ENCODE measurements around the gene CMTR2.

DNA sequence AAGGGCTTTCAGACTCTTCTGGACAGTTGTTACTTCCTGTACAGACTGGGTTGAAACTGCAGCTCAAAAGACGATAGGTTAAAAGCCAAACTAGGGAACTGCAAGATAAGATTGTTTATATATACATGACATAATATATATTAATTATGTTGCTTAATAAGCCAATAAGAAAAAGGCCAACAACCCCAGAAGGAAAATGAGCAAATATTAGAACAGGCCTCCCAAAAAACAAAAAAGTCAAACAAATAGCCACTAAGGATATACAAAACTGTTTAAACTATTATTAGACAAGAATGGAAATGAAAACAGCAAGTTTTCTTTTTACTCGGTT, 495 bp upstream of the CMTR2 start:
- TF ChIP-seq EZH2 (IDR thresholded peaks at IDR 0.05; ENCODE audit: low read depth, unreplicated experiment) (no peak), JUNB (IDR thresholded peaks at IDR 0.05; ENCODE audit: unreplicated experiment) (no peak), POLR2AphosphoS5 (IDR thresholded peaks at IDR 0.05; ENCODE audit: low read depth) (no peak), ZNF114 (CRISPR knock-in tag; IDR thresholded peaks at IDR 0.05) (no peak)
- TF ChIP-seq, protein P1, sequence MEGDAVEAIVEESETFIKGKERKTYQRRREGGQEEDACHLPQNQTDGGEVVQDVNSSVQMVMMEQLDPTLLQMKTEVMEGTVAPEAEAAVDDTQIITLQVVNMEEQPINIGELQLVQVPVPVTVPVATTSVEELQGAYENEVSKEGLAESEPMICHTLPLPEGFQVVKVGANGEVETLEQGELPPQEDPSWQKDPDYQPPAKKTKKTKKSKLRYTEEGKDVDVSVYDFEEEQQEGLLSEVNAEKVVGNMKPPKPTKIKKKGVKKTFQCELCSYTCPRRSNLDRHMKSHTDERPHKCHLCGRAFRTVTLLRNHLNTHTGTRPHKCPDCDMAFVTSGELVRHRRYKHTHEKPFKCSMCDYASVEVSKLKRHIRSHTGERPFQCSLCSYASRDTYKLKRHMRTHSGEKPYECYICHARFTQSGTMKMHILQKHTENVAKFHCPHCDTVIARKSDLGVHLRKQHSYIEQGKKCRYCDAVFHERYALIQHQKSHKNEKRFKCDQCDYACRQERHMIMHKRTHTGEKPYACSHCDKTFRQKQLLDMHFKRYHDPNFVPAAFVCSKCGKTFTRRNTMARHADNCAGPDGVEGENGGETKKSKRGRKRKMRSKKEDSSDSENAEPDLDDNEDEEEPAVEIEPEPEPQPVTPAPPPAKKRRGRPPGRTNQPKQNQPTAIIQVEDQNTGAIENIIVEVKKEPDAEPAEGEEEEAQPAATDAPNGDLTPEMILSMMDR (conservative IDR thresholded peaks at IDR 0.05; ENCODE audit: low read depth in 2 of 2): no peak
